ENCODE measurements around the gene PSME3IP1. TPM values are rescaled to one million over a fixed set of nuclear protein-coding genes. Genes with fewer than 3 reads are reported as not detected.

The PSME3IP1 gene
- total and polyA plus RNA-seq, 2 experiments from 2014 or later = 78.0 to 105 TPM

DNA sequence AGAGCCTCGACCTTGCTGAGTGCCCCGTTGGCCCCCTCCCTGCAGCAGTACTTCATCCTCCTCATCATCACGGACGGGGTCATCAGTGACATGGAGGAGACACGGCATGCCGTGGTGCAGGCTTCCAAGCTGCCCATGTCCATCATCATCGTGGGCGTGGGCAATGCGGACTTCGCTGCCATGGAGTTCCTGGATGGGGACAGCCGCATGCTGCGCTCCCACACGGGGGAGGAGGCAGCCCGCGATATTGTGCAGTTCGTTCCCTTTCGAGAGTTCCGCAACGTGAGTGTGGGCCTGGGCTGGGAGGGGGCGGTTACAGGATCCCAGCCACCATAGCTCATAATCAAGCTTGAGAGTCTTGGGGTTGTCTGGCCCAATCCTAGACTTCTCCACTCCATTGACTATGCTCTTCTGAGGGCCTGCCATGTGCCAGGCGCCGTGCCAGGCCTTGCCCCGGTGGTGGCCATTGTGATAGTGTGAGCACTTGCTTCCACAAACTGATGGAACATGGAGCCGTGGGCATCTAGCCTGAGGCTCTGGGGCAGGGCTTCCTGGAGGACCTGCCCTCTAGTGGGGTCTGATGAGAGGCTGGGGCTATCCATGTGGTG is 39.7 kb downstream of the PSME3IP1 start (continued):
- TF ChIP-seq, protein P1, sequence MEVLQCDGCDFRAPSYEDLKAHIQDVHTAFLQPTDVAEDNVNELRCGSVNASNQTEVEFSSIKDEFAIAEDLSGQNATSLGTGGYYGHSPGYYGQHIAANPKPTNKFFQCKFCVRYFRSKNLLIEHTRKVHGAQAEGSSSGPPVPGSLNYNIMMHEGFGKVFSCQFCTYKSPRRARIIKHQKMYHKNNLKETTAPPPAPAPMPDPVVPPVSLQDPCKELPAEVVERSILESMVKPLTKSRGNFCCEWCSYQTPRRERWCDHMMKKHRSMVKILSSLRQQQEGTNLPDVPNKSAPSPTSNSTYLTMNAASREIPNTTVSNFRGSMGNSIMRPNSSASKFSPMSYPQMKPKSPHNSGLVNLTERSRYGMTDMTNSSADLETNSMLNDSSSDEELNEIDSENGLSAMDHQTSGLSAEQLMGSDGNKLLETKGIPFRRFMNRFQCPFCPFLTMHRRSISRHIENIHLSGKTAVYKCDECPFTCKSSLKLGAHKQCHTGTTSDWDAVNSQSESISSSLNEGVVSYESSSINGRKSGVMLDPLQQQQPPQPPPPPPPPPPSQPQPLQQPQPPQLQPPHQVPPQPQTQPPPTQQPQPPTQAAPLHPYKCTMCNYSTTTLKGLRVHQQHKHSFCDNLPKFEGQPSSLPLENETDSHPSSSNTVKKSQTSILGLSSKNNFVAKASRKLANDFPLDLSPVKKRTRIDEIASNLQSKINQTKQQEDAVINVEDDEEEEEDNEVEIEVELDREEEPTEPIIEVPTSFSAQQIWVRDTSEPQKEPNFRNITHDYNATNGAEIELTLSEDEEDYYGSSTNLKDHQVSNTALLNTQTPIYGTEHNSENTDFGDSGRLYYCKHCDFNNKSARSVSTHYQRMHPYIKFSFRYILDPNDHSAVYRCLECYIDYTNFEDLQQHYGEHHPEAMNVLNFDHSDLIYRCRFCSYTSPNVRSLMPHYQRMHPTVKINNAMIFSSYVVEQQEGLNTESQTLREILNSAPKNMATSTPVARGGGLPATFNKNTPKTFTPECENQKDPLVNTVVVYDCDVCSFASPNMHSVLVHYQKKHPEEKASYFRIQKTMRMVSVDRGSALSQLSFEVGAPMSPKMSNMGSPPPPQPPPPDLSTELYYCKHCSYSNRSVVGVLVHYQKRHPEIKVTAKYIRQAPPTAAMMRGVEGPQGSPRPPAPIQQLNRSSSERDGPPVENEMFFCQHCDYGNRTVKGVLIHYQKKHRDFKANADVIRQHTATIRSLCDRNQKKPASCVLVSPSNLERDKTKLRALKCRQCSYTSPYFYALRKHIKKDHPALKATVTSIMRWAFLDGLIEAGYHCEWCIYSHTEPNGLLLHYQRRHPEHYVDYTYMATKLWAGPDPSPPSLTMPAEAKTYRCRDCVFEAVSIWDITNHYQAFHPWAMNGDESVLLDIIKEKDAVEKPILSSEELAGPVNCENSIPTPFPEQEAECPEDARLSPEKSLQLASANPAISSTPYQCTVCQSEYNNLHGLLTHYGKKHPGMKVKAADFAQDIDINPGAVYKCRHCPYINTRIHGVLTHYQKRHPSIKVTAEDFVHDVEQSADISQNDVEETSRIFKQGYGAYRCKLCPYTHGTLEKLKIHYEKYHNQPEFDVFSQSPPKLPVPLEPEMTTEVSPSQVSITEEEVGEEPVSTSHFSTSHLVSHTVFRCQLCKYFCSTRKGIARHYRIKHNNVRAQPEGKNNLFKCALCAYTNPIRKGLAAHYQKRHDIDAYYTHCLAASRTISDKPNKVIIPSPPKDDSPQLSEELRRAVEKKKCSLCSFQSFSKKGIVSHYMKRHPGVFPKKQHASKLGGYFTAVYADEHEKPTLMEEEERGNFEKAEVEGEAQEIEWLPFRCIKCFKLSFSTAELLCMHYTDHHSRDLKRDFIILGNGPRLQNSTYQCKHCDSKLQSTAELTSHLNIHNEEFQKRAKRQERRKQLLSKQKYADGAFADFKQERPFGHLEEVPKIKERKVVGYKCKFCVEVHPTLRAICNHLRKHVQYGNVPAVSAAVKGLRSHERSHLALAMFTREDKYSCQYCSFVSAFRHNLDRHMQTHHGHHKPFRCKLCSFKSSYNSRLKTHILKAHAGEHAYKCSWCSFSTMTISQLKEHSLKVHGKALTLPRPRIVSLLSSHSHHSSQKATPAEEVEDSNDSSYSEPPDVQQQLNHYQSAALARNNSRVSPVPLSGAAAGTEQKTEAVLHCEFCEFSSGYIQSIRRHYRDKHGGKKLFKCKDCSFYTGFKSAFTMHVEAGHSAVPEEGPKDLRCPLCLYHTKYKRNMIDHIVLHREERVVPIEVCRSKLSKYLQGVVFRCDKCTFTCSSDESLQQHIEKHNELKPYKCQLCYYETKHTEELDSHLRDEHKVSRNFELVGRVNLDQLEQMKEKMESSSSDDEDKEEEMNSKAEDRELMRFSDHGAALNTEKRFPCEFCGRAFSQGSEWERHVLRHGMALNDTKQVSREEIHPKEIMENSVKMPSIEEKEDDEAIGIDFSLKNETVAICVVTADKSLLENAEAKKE (CRISPR knock-in tag; IDR thresholded peaks at IDR 0.05) = no peak
- TF ChIP-seq NANOG (IDR thresholded peaks at IDR 0.05; ENCODE audit: borderline replicate concordance) (no peak), POLR2AphosphoS5 (IDR thresholded peaks at IDR 0.05; ENCODE audit: low read depth) (no peak), ZNF331 (CRISPR knock-in tag; IDR thresholded peaks at IDR 0.05; ENCODE audit: low read depth) (no peak), ZNF114 (CRISPR knock-in tag; IDR thresholded peaks at IDR 0.05) (no peak)

DNA sequence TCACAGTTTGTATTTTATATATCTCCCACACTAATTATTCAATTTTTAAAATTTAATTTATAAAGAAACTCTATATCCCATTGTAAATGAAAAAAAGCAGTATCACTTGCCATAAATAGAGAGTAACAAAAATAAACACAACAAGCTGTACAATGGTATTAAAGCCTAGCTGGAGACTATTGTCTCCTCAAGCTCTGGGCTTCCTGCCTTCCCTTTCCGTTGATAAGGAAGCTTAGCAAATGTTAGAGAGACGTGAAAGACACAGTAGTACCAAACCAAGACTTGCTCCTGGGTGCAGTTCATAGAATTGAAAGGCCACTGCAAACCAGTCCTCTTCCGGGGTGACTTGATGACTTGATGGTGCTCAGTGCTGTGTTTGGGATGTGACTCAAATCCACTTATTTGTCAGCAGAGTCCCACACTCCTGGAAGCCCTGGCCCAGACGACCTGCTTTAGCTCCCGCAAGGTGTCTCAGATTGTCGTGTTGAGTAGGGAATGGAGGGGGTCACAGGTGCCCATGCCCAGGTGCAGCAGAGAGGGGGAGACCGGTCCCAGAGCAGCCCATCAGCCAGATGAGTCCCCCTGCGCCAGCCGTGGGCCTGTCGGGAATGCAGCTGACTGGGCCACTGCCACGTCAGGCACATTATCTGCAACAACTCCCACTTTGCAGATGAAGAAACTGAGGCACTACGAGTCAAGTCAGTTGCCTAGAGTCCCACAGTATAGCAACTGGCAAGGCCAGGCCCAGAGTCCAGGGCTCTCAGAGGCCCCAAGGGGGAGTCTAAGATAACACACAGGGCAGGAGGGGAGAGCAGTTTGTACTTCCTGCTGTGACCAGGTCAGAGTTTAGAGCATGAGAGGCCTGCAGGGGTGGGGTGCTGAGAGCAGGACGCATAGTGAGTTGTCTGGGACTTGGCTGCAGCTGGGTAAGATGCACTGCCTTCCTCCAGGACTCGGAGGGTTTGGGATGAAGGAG is 40.5 kb downstream of the PSME3IP1 start:
- Histone ChIP-seq H3K4me3 (no peak overlapping the region), H3K9me2 (ENCODE audit: insufficient read depth) (no peaks in the 10 kb centered on the region), H3K27me3 (ENCODE audit: insufficient read depth) (no peaks in the 10 kb centered on the region), H3F3A (replicated peaks; ENCODE audit: low read depth) (no peaks in the 10 kb centered on the region), H4K20me1 (replicated peaks; ENCODE audit: insufficient read depth) (no peaks in the 10 kb centered on the region), H3K4me2 (no peak overlapping the region), H3K36me3 (ENCODE audit: insufficient read depth) (no peaks in the 10 kb centered on the region), H3K4me1 (ENCODE audit: insufficient read depth) (peaks cover 27% of the 10 kb centered on the region), H3K79me2 (replicated peaks; ENCODE audit: insufficient read depth) (no peaks in the 10 kb centered on the region), H3K27ac (ENCODE audit: low read depth) (no peak overlapping the region), H2AFZ (no peak overlapping the region)
- Mint-ChIP-seq H3K27ac (peak overlapping the region; percentile 13; the same call in 1 of the 2 replicates), H3K9me3 (no peaks in the 10 kb centered on the region; the same call in 2 of the 3 replicates), H3K36me3 (ENCODE audit: low read depth) (no peaks in the 10 kb centered on the region; the same call in 2 of the 3 replicates), H3K27me3 (ENCODE audit: insufficient read depth, low read depth, poor library complexity) (peaks cover 19% of the 10 kb centered on the region), H3K4me3 (no peak overlapping the region), H3K4me1 (peaks cover 43% of the 10 kb centered on the region)
- no peak for ATAC-seq
- no peak for DNase-seq (ENCODE audit: low spot score)
- TF ChIP-seq, protein P1 (CRISPR knock-in tag; IDR thresholded peaks at IDR 0.05) = no peak

Data from GM23338 (cell line).